Measurements from ENCODE around the gene XPNPEP2. TPM values are rescaled to one million over a fixed set of nuclear protein-coding genes. Genes with fewer than 3 reads are reported as not detected.

XPNPEP2 gene
- total RNA-seq, 1 experiment from 2014 or later = 0.11 TPM

- TF ChIP-seq ZNF423 (CRISPR knock-in tag; IDR thresholded peaks at IDR 0.05) = no peak
- TF ChIP-seq ESRRA (CRISPR knock-in tag; IDR thresholded peaks at IDR 0.05; ENCODE audit: borderline replicate concordance) = no peak
These were observed 12.2 kb downstream of the XPNPEP2 start (continued) for GRCh38 chrX:129750971-129751370.

DNA sequence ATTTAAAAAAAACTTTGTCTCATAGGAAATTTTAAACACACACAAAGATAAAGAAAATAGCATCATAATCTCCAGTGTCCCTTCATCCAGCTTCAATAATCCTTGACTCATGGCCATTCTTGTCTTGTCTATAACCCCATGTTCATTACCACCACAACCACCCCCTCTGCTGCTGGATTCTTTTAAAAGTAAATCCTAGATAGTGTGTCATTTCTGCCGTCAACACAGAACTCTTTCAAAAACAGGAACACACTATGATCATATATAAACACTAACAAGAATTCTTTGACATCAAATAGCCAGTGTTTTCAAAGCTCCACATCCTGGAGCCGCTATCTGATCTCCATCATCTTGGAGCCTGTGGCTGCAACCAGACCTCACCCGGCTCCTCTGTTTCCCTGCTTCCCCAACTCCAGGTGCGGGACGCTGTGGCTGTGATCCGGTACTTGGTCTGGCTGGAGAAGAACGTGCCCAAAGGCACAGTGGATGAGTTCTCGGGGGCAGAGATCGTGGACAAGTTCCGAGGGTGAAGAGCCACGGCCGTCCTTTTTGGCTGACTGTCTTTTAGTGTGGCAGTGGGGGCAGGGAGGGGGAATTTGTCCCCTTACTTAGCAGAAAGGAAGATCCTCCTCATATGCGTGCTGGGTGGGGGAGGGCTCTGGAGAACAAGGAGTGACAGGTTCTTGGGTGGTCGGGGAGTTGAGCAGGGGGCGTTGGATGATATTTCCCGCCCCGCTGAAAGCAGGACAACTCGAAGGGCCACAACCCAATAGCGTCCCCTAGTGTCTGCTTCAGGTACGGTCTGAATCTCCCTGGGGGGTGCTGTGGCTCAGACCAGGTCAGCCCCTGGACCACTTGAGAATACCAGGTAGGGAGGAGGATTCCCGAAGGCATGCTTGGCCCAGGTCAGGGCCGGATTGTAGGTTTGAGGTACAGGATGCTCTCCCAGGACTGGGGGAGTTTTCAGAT lies 15.6 kb downstream of the XPNPEP2 start:
- no peak overlapping the region for H3K27ac Mint-ChIP-seq
- no peaks in the 10 kb centered on the region for H3K9me3 Mint-ChIP-seq
- TF ChIP-seq ATF3 (CRISPR knock-in tag; conservative IDR thresholded peaks at IDR 0.05) (no peak), CREB1 (CRISPR knock-in tag; IDR thresholded peaks at IDR 0.05) (no peak), CTCF (IDR thresholded peaks at IDR 0.05) (peak; percentile 72), STAT6 (CRISPR knock-in tag; conservative IDR thresholded peaks at IDR 0.05; ENCODE audit: low read depth) (no peak), PRDM15 (CRISPR knock-in tag; IDR thresholded peaks at IDR 0.05) (no peak)
- TF ChIP-seq, protein P1, sequence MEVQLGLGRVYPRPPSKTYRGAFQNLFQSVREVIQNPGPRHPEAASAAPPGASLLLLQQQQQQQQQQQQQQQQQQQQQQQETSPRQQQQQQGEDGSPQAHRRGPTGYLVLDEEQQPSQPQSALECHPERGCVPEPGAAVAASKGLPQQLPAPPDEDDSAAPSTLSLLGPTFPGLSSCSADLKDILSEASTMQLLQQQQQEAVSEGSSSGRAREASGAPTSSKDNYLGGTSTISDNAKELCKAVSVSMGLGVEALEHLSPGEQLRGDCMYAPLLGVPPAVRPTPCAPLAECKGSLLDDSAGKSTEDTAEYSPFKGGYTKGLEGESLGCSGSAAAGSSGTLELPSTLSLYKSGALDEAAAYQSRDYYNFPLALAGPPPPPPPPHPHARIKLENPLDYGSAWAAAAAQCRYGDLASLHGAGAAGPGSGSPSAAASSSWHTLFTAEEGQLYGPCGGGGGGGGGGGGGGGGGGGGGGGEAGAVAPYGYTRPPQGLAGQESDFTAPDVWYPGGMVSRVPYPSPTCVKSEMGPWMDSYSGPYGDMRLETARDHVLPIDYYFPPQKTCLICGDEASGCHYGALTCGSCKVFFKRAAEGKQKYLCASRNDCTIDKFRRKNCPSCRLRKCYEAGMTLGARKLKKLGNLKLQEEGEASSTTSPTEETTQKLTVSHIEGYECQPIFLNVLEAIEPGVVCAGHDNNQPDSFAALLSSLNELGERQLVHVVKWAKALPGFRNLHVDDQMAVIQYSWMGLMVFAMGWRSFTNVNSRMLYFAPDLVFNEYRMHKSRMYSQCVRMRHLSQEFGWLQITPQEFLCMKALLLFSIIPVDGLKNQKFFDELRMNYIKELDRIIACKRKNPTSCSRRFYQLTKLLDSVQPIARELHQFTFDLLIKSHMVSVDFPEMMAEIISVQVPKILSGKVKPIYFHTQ (CRISPR knock-in tag; IDR thresholded peaks at IDR 0.05) = no peak
- CTCF ChIA-PET = interaction anchor here (0.7 to 2.0 kb wide), 11 partner anchors 12 to 153 kb away, joined by 3 to 7 read pairs (median 4); partner anchors contain the start of genes APLN and XPNPEP2
- H3K4me3 Mint-ChIP-seq = no peak overlapping the region
- POLR2A ChIA-PET = no interaction called here
- DNase-seq (ENCODE audit: low spot score) (peak; percentile 72), ATAC-seq (peak; percentile 60)
- no peaks in the 10 kb centered on the region for H3K36me3 Mint-ChIP-seq
- H3K4me1 Mint-ChIP-seq = peaks cover 21% of the 10 kb centered on the region
- H3K27me3 Mint-ChIP-seq (ENCODE audit: low read depth) = no peaks in the 10 kb centered on the region; the same call in 1 of the 2 replicates
